Thymus (tissue), 11 donors: Measurements from ENCODE around the gene PBX3. TPM values are rescaled to one million over a fixed set of nuclear protein-coding genes. Genes with fewer than 3 reads are reported as not detected.

Experiments
- DNase-seq, 9 donors: peaks; one replicate each; pipeline ENCODE4 v3.0.0-alpha.2; 2013; ENCODE audit warnings: low spot score in 9 of 9, low read depth in 6 of 9, missing footprints in 1 of 9
- H3K27ac ChIP-seq, 2 donors: one replicate each; pipeline ENCODE4 v1.5.1; 2013; ENCODE audit warnings: control low read depth in 1 of 2, low read depth in 1 of 2, low read length in 1 of 2, mild to moderate bottlenecking in 1 of 2, moderate library complexity in 1 of 2
- H3K27me3 ChIP-seq, 2 donors: one replicate each; pipeline ENCODE4 v1.5.1; 2013; ENCODE audit warnings: low read length in 1 of 2; ENCODE audit not compliant: control insufficient read depth in 2 of 2, insufficient read depth in 1 of 2
- H3K36me3 ChIP-seq, 2 donors: one replicate each; pipeline ENCODE4 v1.5.1; 2013; ENCODE audit warnings: low read length in 1 of 2, mild to moderate bottlenecking in 1 of 2, moderate library complexity in 1 of 2; ENCODE audit not compliant: control insufficient read depth in 2 of 2, insufficient read depth in 2 of 2
- H3K4me1 ChIP-seq, 2 donors: one replicate each; pipeline ENCODE4 v1.5.1; 2013; ENCODE audit warnings: low read length in 2 of 2; ENCODE audit not compliant: control insufficient read depth in 2 of 2, insufficient read depth in 2 of 2
- H3K4me3 ChIP-seq, 2 donors: one replicate each; pipeline ENCODE4 v1.5.1; 2013; ENCODE audit warnings: low read length in 2 of 2, control low read depth in 1 of 2, mild to moderate bottlenecking in 1 of 2
- H3K9me3 ChIP-seq, 2 donors: one replicate each; pipeline ENCODE4 v1.5.1; 2013; ENCODE audit warnings: low read length in 1 of 2, mild to moderate bottlenecking in 1 of 2; ENCODE audit not compliant: control insufficient read depth in 2 of 2, insufficient read depth in 1 of 2
- WGBS: extraction: QIAGEN DNeasy Blood & Tissue Kit; methylation state at CpG from one replicate; pipeline ENCODE4 v1.1.7; 2013; 5-methylcytosine and 5-hydroxymethylcytosine counted together
- polyA plus RNA-seq: library from polyadenylated mRNA; stranded (reverse); fragments of 200-250 nt; gene quantifications from one replicate; pipeline ENCODE4 v1.2.3, GENCODE V29; 2013
- total RNA-seq: library from RNA; stranded (reverse); fragments of 120-200 nt; gene quantifications from one replicate; pipeline ENCODE4 v1.2.4, GENCODE V29; 2013
- donor health status: healthy.

The PBX3 gene
- total and polyA plus RNA-seq, 2 donors: 16.2 to 21.4 TPM

GRCh38 chr9:125890826-125891225, 143.7 kb downstream of the PBX3 start:
- no peaks in the 10 kb centered on the region for H3K9me3 ChIP-seq
- 96% methylated on average over 1 of the region's 1 CpG for WGBS
- H3K27ac ChIP-seq: no peak overlapping the region
- no peak for DNase-seq
- H3K27me3 ChIP-seq: peaks cover 18 to 22% of the 10 kb centered on the region in 2 donors
- H3K4me3 ChIP-seq: no peak overlapping the region
- H3K36me3 ChIP-seq: no peaks in the 10 kb centered on the region
- H3K4me1 ChIP-seq: peaks cover 2 to 7% of the 10 kb centered on the region in 2 donors

- no peak for DNase-seq
- Histone ChIP-seq H3K4me3 (no peak overlapping the region), H3K36me3 (no peaks in the 10 kb centered on the region), H3K27me3 (peaks cover 18 to 20% of the 10 kb centered on the region in 2 donors), H3K27ac (no peak overlapping the region), H3K9me3 (no peaks in the 10 kb centered on the region), H3K4me1 (peaks cover 2 to 7% of the 10 kb centered on the region in 2 donors)
- 93% methylated on average over 2 of the region's 2 CpGs for WGBS
Measured at GRCh38 chr9:125893277-125893676, 146.1 kb downstream of the PBX3 start.

- DNase-seq: no peak
- Histone ChIP-seq H3K4me3 (no peak overlapping the region), H3K9me3 (no peaks in the 10 kb centered on the region), H3K4me1 (peaks cover 0 to 2% of the 10 kb centered on the region in 2 donors), H3K27ac (no peak overlapping the region), H3K36me3 (no peaks in the 10 kb centered on the region), H3K27me3 (peaks cover 8 to 14% of the 10 kb centered on the region in 2 donors)
- 99% methylated on average over 3 of the region's 3 CpGs for WGBS
Measured at GRCh38 chr9:125894566-125894965, 147.4 kb downstream of the PBX3 start.

GRCh38 chr9:125896404-125896803, 149.2 kb downstream of the PBX3 start:
- DNase-seq: no peak
- H3K27me3 ChIP-seq: no peaks in the 10 kb centered on the region
- no peak overlapping the region for H3K27ac ChIP-seq
- H3K36me3 ChIP-seq: no peaks in the 10 kb centered on the region
- H3K4me3 ChIP-seq: no peak overlapping the region
- no peaks in the 10 kb centered on the region for H3K9me3 ChIP-seq
- H3K4me1 ChIP-seq: no peaks in the 10 kb centered on the region
- 97% methylated on average over 2 of the region's 2 CpGs for WGBS

- 71% methylated on average over 2 of the region's 2 CpGs for WGBS
- H3K4me3 ChIP-seq: no peak overlapping the region
- no peaks in the 10 kb centered on the region for H3K9me3 ChIP-seq
- no peaks in the 10 kb centered on the region for H3K27me3 ChIP-seq
- no peak for DNase-seq
- no peak overlapping the region for H3K27ac ChIP-seq
- no peaks in the 10 kb centered on the region for H3K4me1 ChIP-seq
- no peaks in the 10 kb centered on the region for H3K36me3 ChIP-seq
Measured at GRCh38 chr9:125896964-125897363, 149.8 kb downstream of the PBX3 start.

- no peak for DNase-seq
- over 99% methylated on average over 2 of the region's 2 CpGs for WGBS
- no peaks in the 10 kb centered on the region for H3K36me3 ChIP-seq
- no peak overlapping the region for H3K27ac ChIP-seq
- H3K9me3 ChIP-seq: no peaks in the 10 kb centered on the region
- H3K4me3 ChIP-seq: no peak overlapping the region
- H3K27me3 ChIP-seq: no peaks in the 10 kb centered on the region
- H3K4me1 ChIP-seq: no peaks in the 10 kb centered on the region
Measured at GRCh38 chr9:125897481-125897880, 150.3 kb downstream of the PBX3 start.

GRCh38 chr9:125902214-125902613, 155.0 kb downstream of the PBX3 start:
- Histone ChIP-seq H3K36me3 (no peaks in the 10 kb centered on the region), H3K27ac (no peak overlapping the region), H3K27me3 (no peaks in the 10 kb centered on the region), H3K9me3 (no peaks in the 10 kb centered on the region), H3K4me1 (no peaks in the 10 kb centered on the region), H3K4me3 (no peak overlapping the region)
- no peak for DNase-seq
- WGBS: 96% methylated on average over 3 of the region's 3 CpGs

GRCh38 chr9:125902831-125903512, 155.8 kb downstream of the PBX3 start:
- Histone ChIP-seq H3K9me3 (no peaks in the 10 kb centered on the region), H3K27me3 (no peaks in the 10 kb centered on the region), H3K4me3 (no peak overlapping the region), H3K27ac (no peak overlapping the region), H3K4me1 (no peaks in the 10 kb centered on the region), H3K36me3 (no peaks in the 10 kb centered on the region)
- WGBS: 99% methylated on average over 2 of the region's 2 CpGs
- no peak for DNase-seq

- peak in 1 of 9 donors; percentile 16 for DNase-seq
- Histone ChIP-seq H3K4me1 (no peaks in the 10 kb centered on the region), H3K27me3 (no peaks in the 10 kb centered on the region), H3K4me3 (no peak overlapping the region), H3K36me3 (no peaks in the 10 kb centered on the region), H3K27ac (no peak overlapping the region), H3K9me3 (no peaks in the 10 kb centered on the region)
- 69% methylated on average over 5 of the region's 5 CpGs for WGBS
Measured at GRCh38 chr9:125904155-125904851, 157.1 kb downstream of the PBX3 start.
